Measurements from ENCODE around the gene SLC38A7.

DNA sequence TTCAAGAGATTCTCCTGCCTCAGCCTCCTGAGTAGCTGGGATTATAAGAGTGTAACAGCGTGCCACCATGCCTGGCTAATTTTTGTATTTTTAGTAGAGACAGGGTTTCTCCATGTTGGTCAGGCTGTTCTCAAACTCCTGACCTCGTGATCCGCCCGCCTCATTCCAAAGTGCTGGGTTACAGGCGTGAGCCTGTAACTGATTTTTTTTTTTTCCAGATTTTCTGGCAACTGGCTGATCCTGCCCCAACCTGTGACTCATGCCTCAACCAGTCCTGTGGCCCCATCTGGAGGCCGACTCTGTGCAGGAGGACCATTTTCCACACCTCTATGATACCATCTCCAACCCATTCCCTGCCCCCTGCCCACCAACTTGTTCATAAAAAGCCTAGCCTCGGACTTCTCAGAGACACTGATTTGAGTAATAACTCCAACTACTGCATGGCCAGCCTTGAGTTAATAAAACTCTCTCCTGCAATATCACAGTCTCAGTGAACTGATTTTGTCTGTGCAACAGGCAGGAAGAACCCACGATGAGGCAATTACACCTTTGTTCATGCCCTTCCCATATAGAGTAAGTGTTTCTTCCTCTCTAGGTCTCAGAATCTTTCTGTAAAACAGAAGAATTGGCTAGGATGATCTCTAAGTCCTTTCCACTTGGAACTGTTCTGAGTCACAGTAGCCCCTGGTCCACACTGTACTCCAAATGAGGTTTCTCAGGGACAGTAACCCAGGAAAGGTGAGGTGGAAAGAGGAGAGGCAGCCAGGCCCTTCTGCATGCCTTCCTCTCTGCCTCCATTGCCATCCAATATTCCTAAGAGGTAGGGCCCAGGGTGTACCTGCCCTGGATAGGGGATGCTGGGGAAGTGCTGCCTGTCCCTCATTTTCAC lies 46.2 kb downstream of the SLC38A7 start:
- TF ChIP-seq, protein P1, sequence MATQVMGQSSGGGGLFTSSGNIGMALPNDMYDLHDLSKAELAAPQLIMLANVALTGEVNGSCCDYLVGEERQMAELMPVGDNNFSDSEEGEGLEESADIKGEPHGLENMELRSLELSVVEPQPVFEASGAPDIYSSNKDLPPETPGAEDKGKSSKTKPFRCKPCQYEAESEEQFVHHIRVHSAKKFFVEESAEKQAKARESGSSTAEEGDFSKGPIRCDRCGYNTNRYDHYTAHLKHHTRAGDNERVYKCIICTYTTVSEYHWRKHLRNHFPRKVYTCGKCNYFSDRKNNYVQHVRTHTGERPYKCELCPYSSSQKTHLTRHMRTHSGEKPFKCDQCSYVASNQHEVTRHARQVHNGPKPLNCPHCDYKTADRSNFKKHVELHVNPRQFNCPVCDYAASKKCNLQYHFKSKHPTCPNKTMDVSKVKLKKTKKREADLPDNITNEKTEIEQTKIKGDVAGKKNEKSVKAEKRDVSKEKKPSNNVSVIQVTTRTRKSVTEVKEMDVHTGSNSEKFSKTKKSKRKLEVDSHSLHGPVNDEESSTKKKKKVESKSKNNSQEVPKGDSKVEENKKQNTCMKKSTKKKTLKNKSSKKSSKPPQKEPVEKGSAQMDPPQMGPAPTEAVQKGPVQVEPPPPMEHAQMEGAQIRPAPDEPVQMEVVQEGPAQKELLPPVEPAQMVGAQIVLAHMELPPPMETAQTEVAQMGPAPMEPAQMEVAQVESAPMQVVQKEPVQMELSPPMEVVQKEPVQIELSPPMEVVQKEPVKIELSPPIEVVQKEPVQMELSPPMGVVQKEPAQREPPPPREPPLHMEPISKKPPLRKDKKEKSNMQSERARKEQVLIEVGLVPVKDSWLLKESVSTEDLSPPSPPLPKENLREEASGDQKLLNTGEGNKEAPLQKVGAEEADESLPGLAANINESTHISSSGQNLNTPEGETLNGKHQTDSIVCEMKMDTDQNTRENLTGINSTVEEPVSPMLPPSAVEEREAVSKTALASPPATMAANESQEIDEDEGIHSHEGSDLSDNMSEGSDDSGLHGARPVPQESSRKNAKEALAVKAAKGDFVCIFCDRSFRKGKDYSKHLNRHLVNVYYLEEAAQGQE (IDR thresholded peaks at IDR 0.05; ENCODE audit: insufficient read depth in 1 of 2, low read depth in 2 of 2, low read length in 2 of 2): no peak
- no peak for TF ChIP-seq POLR2AphosphoS5 (IDR thresholded peaks at IDR 0.05; ENCODE audit: low read depth, low read length)
- TF ChIP-seq FOXP2 (optimal IDR thresholded peaks at IDR 0.05; ENCODE audit: borderline replicate concordance, extremely low read depth, extremely low read length, insufficient read depth): no peak
